ENCODE data around the gene CD8B2. TPM values are rescaled to one million over a fixed set of nuclear protein-coding genes. Genes with fewer than 3 reads are reported as not detected.
"Not testable (repeated sequence)": the region's sequence is repeated elsewhere in the genome, so short reads cannot be mapped to it uniquely, and the experiment has no call there.

CD8B2 gene
- polyA plus RNA-seq, 1 donor: 0.42 TPM

GRCh38 chr2:106547164-106547903, 60.2 kb downstream of the CD8B2 start:
- no peak overlapping the region for H3K27ac ChIP-seq (ENCODE audit: low read length)
- H3K4me1 ChIP-seq (ENCODE audit: control insufficient read depth, insufficient read depth, low read length): peaks cover 10% of the 10 kb centered on the region
- no peak for DNase-seq
- H3K27me3 ChIP-seq (ENCODE audit: control insufficient read depth, insufficient read depth, low read length): peaks cover 3% of the 10 kb centered on the region
- no peaks in the 10 kb centered on the region for H3K36me3 ChIP-seq (ENCODE audit: control insufficient read depth, insufficient read depth, low read length)
- no peaks in the 10 kb centered on the region for H3K9me3 ChIP-seq (ENCODE audit: control insufficient read depth, low read depth, low read length)
- H3K4me3 ChIP-seq (ENCODE audit: low read length): no peak overlapping the region
- WGBS (ENCODE audit: insufficient coverage, low lambda C conversion rate): 100% methylated on average over 1 of the region's 14 CpGs

- WGBS (ENCODE audit: insufficient coverage, low lambda C conversion rate): 0% methylated on average over 1 of the region's 7 CpGs
- no peaks in the 10 kb centered on the region for H3K9me3 ChIP-seq (ENCODE audit: control insufficient read depth, low read depth, low read length)
- H3K4me3 ChIP-seq (ENCODE audit: low read length): no peak overlapping the region
- no peaks in the 10 kb centered on the region for H3K27me3 ChIP-seq (ENCODE audit: control insufficient read depth, insufficient read depth, low read length)
- peaks cover 10% of the 10 kb centered on the region for H3K4me1 ChIP-seq (ENCODE audit: control insufficient read depth, insufficient read depth, low read length)
- H3K27ac ChIP-seq (ENCODE audit: low read length): peak overlapping the region; percentile 72
- peak; percentile 60 to 82 for DNase-seq
- no peaks in the 10 kb centered on the region for H3K36me3 ChIP-seq (ENCODE audit: control insufficient read depth, insufficient read depth, low read length)
Measured at GRCh38 chr2:106551417-106552130, 64.4 kb downstream of the CD8B2 start.

- Histone ChIP-seq H3K27ac (ENCODE audit: low read length) (no peak overlapping the region), H3K4me3 (ENCODE audit: low read length) (no peak overlapping the region), H3K4me1 (ENCODE audit: control insufficient read depth, insufficient read depth, low read length) (peaks cover 10% of the 10 kb centered on the region), H3K9me3 (ENCODE audit: control insufficient read depth, low read depth, low read length) (no peaks in the 10 kb centered on the region), H3K27me3 (ENCODE audit: control insufficient read depth, insufficient read depth, low read length) (no peaks in the 10 kb centered on the region), H3K36me3 (ENCODE audit: control insufficient read depth, insufficient read depth, low read length) (no peaks in the 10 kb centered on the region)
- 60% methylated on average over 1 of the region's 6 CpGs for WGBS (ENCODE audit: insufficient coverage, low lambda C conversion rate)
- DNase-seq: no peak
Measured at GRCh38 chr2:106552921-106553320, 65.8 kb downstream of the CD8B2 start.

- H3K9me3 ChIP-seq (ENCODE audit: control insufficient read depth, low read depth, low read length): no peaks in the 10 kb centered on the region
- DNase-seq: no peak
- H3K4me3 ChIP-seq (ENCODE audit: low read length): no peak overlapping the region
- H3K27me3 ChIP-seq (ENCODE audit: control insufficient read depth, insufficient read depth, low read length): no peaks in the 10 kb centered on the region
- 100% methylated on average over 3 of the region's 6 CpGs for WGBS (ENCODE audit: insufficient coverage, low lambda C conversion rate)
- no peak overlapping the region for H3K27ac ChIP-seq (ENCODE audit: low read length)
- H3K36me3 ChIP-seq (ENCODE audit: control insufficient read depth, insufficient read depth, low read length): no peaks in the 10 kb centered on the region
- H3K4me1 ChIP-seq (ENCODE audit: control insufficient read depth, insufficient read depth, low read length): peaks cover 10% of the 10 kb centered on the region
Measured at GRCh38 chr2:106553321-106553720, 66.2 kb downstream of the CD8B2 start.

GRCh38 chr2:106554411-106554810, 67.2 kb downstream of the CD8B2 start:
- WGBS (ENCODE audit: insufficient coverage, low lambda C conversion rate): no CpG with 5 or more reads among the region's 6 CpGs
- Histone ChIP-seq H3K27me3 (ENCODE audit: control insufficient read depth, insufficient read depth, low read length) (no peaks in the 10 kb centered on the region), H3K27ac (ENCODE audit: low read length) (no peak overlapping the region), H3K9me3 (ENCODE audit: control insufficient read depth, low read depth, low read length) (no peaks in the 10 kb centered on the region), H3K36me3 (ENCODE audit: control insufficient read depth, insufficient read depth, low read length) (no peaks in the 10 kb centered on the region), H3K4me1 (ENCODE audit: control insufficient read depth, insufficient read depth, low read length) (peaks cover 10% of the 10 kb centered on the region), H3K4me3 (ENCODE audit: low read length) (no peak overlapping the region)
- DNase-seq: peak in 1 of 2 donors; percentile 52

GRCh38 chr2:106555053-106555452, 67.9 kb downstream of the CD8B2 start:
- H3K4me3 ChIP-seq (ENCODE audit: low read length): no peak overlapping the region
- H3K36me3 ChIP-seq (ENCODE audit: control insufficient read depth, insufficient read depth, low read length): no peaks in the 10 kb centered on the region
- H3K27ac ChIP-seq (ENCODE audit: low read length): no peak overlapping the region
- H3K9me3 ChIP-seq (ENCODE audit: control insufficient read depth, low read depth, low read length): no peaks in the 10 kb centered on the region
- H3K4me1 ChIP-seq (ENCODE audit: control insufficient read depth, insufficient read depth, low read length): peaks cover 10% of the 10 kb centered on the region
- no CpG with 5 or more reads among the region's 1 CpG for WGBS (ENCODE audit: insufficient coverage, low lambda C conversion rate)
- H3K27me3 ChIP-seq (ENCODE audit: control insufficient read depth, insufficient read depth, low read length): no peaks in the 10 kb centered on the region
- no peak for DNase-seq

- H3K9me3 ChIP-seq (ENCODE audit: control insufficient read depth, low read depth, low read length); H3K27me3 ChIP-seq (ENCODE audit: control insufficient read depth, insufficient read depth, low read length); H3K36me3 ChIP-seq (ENCODE audit: control insufficient read depth, insufficient read depth, low read length); DNase-seq; H3K4me3 ChIP-seq (ENCODE audit: low read length); H3K27ac ChIP-seq (ENCODE audit: low read length); H3K4me1 ChIP-seq (ENCODE audit: control insufficient read depth, insufficient read depth, low read length): not testable (repeated sequence)
- no CpG with 5 or more reads among the region's 3 CpGs for WGBS (ENCODE audit: insufficient coverage, low lambda C conversion rate)
Measured at GRCh38 chr2:106559786-106560185, 72.6 kb downstream of the CD8B2 start.

- peaks cover 2% of the 10 kb centered on the region for H3K27me3 ChIP-seq (ENCODE audit: control insufficient read depth, insufficient read depth, low read length)
- no peak overlapping the region for H3K27ac ChIP-seq (ENCODE audit: low read length)
- H3K9me3 ChIP-seq (ENCODE audit: control insufficient read depth, low read depth, low read length): no peaks in the 10 kb centered on the region
- no CpG with 5 or more reads among the region's 1 CpG for WGBS (ENCODE audit: insufficient coverage, low lambda C conversion rate)
- no peaks in the 10 kb centered on the region for H3K36me3 ChIP-seq (ENCODE audit: control insufficient read depth, insufficient read depth, low read length)
- H3K4me1 ChIP-seq (ENCODE audit: control insufficient read depth, insufficient read depth, low read length): no peaks in the 10 kb centered on the region
- DNase-seq: no peak
- H3K4me3 ChIP-seq (ENCODE audit: low read length): no peak overlapping the region
Measured at GRCh38 chr2:106560773-106561172, 73.6 kb downstream of the CD8B2 start.

GRCh38 chr2:106561356-106561755, 74.2 kb downstream of the CD8B2 start:
- no peaks in the 10 kb centered on the region for H3K36me3 ChIP-seq (ENCODE audit: control insufficient read depth, insufficient read depth, low read length)
- no peak for DNase-seq
- no peaks in the 10 kb centered on the region for H3K4me1 ChIP-seq (ENCODE audit: control insufficient read depth, insufficient read depth, low read length)
- no peaks in the 10 kb centered on the region for H3K9me3 ChIP-seq (ENCODE audit: control insufficient read depth, low read depth, low read length)
- peaks cover 2% of the 10 kb centered on the region for H3K27me3 ChIP-seq (ENCODE audit: control insufficient read depth, insufficient read depth, low read length)
- H3K4me3 ChIP-seq (ENCODE audit: low read length): no peak overlapping the region
- no peak overlapping the region for H3K27ac ChIP-seq (ENCODE audit: low read length)
- no CpG with 5 or more reads among the region's 8 CpGs for WGBS (ENCODE audit: insufficient coverage, low lambda C conversion rate)

GRCh38 chr2:106561803-106562202, 74.6 kb downstream of the CD8B2 start:
- Histone ChIP-seq H3K4me1 (ENCODE audit: control insufficient read depth, insufficient read depth, low read length) (no peaks in the 10 kb centered on the region), H3K36me3 (ENCODE audit: control insufficient read depth, insufficient read depth, low read length) (no peaks in the 10 kb centered on the region), H3K27ac (ENCODE audit: low read length) (no peak overlapping the region), H3K27me3 (ENCODE audit: control insufficient read depth, insufficient read depth, low read length) (peaks cover 2% of the 10 kb centered on the region), H3K4me3 (ENCODE audit: low read length) (no peak overlapping the region), H3K9me3 (ENCODE audit: control insufficient read depth, low read depth, low read length) (no peaks in the 10 kb centered on the region)
- no CpG with 5 or more reads among the region's 4 CpGs for WGBS (ENCODE audit: insufficient coverage, low lambda C conversion rate)
- no peak for DNase-seq
